ENCODE measurements around the gene BMS1.
"Not testable (repeated sequence)": the region's sequence is repeated elsewhere in the genome, so short reads cannot be mapped to it uniquely, and the experiment has no call there.

The BMS1 gene

DNA sequence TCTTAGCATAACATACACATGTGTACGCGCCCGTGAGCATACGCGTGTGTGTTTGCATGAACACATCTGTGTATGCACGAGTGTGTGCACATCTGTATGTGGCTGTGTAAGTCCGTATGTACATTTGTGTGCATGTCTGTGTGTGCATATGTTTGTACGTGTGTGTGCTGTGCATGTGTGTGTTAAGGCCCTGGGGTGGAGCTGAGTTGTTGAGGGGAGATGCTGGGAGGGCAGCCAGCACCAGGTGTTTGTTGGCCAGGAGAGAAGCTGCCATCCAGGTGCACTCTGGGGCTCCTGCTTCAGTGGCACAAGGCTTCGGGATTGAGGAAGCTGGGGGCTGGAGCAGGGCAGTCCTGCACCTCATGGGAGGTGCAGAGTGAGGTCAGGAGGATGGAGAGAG lies 85.0 kb downstream of the BMS1 start:
- TF ChIP-seq CTCF (IDR thresholded peaks at IDR 0.05; ENCODE audit: extremely low read depth, insufficient read depth, missing control alignments), result no peak
- DNase-seq (ENCODE audit: low spot score), result no peak
- in situ Hi-C loops (cut with MboI; ENCODE audit: low pct_unique_long_range_greater_than_20kb, low sequenced_read_pairs, unreplicated experiment), result no loop called here

GRCh38 chr10:42868530-42868929 lies 85.9 kb downstream of the BMS1 start:
- in situ Hi-C loops (cut with MboI; ENCODE audit: low pct_unique_long_range_greater_than_20kb, low sequenced_read_pairs, unreplicated experiment), result no loop called here
- DNase-seq (ENCODE audit: low spot score), result no peak
- no peak for TF ChIP-seq CTCF (IDR thresholded peaks at IDR 0.05; ENCODE audit: extremely low read depth, insufficient read depth, missing control alignments)

DNA sequence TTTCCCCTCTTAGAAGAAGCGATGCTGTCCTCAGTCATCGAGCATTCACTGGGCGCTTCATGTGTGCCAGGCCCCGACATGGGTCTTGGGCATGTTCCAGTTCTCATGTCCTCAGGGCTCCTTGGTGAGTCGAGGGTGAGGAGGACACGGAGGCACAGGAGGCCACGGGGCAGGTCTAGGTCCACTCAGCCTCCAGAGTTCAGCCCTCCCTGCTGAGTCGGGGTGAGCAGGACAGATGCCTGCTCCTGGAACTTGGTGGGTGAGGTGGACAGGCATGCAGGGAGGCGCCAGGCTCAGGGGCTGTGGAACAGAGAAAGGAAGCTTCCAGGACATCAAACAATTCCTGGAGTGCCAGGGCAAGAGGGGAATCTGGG lies 87.4 kb downstream of the BMS1 start:
- DNase-seq (ENCODE audit: low spot score), result no peak
- in situ Hi-C loops (cut with MboI; ENCODE audit: low pct_unique_long_range_greater_than_20kb, low sequenced_read_pairs, unreplicated experiment), result no loop called here
- TF ChIP-seq CTCF (IDR thresholded peaks at IDR 0.05; ENCODE audit: extremely low read depth, insufficient read depth, missing control alignments), result no peak

DNA sequence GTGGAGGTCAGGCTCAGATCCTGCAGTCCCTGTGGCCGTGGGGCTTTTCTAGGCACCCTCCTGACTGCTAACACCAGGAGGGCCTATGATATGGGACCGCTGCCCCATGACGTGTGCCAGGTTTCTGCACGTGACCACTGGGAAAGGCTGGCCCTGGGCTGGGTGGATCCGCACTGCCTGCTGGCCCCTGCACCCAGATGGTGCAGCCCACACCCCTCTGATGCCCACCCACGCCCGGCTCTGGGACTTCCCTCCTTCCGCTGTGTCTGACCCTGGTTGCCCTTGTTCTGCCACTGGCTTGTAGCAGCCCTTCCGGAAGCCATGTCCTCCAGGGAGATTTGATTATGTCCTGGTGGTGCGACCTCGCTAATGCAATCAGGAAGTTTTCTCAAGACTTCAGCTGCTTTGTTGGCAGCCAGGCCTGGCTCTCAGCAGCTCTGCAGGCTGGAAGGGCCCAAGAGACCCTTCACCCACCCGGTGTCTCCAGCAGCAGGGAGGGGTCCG lies 88.6 kb downstream of the BMS1 start:
- DNase-seq (ENCODE audit: low spot score); in situ Hi-C loops (cut with MboI; ENCODE audit: low pct_unique_long_range_greater_than_20kb, low sequenced_read_pairs, unreplicated experiment): not testable (repeated sequence)

DNA sequence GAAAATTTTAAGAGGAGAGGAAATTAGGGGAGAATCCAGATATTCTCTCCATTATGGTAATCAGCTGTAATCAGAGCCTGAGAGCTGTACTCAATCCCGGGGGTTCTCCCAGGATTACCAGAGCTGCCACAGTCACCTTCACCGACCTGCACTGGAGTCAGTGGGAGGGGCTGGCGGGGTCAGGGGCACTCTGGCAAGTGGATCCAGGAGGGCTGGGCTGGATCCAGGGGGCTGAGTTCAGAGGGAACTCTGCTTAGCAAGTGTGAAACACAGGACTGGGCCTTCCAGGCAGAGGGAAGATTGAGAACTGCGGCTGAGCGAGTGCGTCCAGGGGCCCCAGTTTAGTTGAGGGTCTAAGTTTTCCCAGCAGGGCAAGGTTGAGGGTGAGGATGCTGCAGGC lies 89.2 kb downstream of the BMS1 start:
- in situ Hi-C loops (cut with MboI; ENCODE audit: low pct_unique_long_range_greater_than_20kb, low sequenced_read_pairs, unreplicated experiment), result no loop called here
- TF ChIP-seq CTCF (IDR thresholded peaks at IDR 0.05; ENCODE audit: extremely low read depth, insufficient read depth, missing control alignments), result no peak
- no peak for DNase-seq (ENCODE audit: low spot score)

DNA sequence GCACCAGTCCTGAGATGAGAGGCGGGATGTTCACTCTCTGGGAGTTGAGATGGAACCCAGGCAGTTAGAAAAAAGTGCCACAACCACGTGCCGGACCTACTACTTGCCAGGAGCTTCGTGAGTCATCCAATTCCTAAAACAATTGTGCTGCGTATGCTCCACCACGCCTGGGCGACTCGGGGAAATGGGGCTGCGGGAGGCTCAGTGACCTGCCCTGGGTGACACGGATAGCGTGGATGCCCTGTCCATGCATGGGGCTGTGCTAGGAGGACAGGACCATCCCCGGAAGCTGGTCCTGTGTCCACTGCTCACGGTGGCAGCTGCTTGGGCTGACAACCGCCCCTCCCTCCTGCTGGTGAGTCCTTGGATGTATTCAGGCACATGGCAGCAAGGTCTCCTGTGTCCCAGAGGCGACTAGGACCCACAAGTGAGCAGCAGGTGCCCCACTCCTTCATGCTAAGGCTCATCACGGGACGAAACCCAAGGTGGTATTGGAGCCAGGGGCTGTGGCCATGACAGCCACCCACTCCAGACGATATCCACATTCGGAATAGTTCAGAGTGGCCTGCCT lies 90.4 kb downstream of the BMS1 start:
- TF ChIP-seq CTCF (IDR thresholded peaks at IDR 0.05; ENCODE audit: extremely low read depth, insufficient read depth, missing control alignments), result no peak
- DNase-seq (ENCODE audit: low spot score), result no peak
- in situ Hi-C loops (cut with MboI; ENCODE audit: low pct_unique_long_range_greater_than_20kb, low sequenced_read_pairs, unreplicated experiment), result no loop called here

DNA sequence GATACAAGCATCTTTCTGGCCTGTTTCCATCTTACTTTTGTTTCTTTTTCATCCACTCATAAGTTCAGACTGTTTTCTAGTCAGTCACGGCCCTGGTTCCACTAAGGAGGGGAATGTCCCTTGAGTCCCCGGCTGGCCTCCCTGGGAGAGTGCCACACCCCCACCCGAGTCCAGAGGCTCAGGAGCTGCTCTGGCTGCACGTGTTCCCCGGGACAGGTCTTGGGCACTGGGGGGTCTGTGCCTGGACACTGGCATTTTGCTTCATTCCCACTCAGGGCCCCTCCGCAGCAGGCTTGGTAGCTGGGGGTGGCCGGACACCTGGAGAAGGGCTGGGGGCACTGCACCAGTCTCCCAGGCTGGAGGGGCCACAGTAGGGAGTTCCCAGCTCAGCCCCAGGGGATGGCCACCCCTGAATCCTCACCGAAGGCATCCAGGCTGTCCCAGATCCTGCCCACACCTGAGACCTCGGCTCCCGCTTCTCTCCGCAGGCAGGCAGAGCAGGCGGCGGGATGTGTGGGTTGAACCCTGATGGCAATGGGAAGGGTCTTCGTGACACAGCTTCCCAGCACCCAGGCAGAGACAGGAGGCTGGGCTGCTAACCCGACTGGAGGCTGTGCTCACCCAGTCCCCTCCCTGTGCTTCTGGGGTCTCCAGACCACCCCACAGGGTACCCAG lies 92.3 kb downstream of the BMS1 start:
- no peak for DNase-seq (ENCODE audit: low spot score)
- in situ Hi-C loops (cut with MboI; ENCODE audit: low pct_unique_long_range_greater_than_20kb, low sequenced_read_pairs, unreplicated experiment), result no loop called here
- no peak for TF ChIP-seq CTCF (IDR thresholded peaks at IDR 0.05; ENCODE audit: extremely low read depth, insufficient read depth, missing control alignments)

All from GM13977 (cell line).